ENCODE measurements around the gene KCNQ5. TPM values are rescaled to one million over a fixed set of nuclear protein-coding genes. Genes with fewer than 3 reads are reported as not detected.

The KCNQ5 gene
- total RNA-seq, 2 donors from 2014 or later = 0.67 TPM; not detected in 1

- Histone ChIP-seq H3K27me3 (no peaks in the 10 kb centered on the region), H3K36me3 (no peaks in the 10 kb centered on the region), H3K4me3 (no peak overlapping the region), H3K27ac (no peak overlapping the region), H3K4me1 (no peaks in the 10 kb centered on the region), H3K9me3 (no peaks in the 10 kb centered on the region)
- no peak for DNase-seq (ENCODE audit: low spot score)
- no peak for TF ChIP-seq CTCF (IDR thresholded peaks at IDR 0.05)
Measured at GRCh38 chr6:72811971-72812421, 190.1 kb downstream of the KCNQ5 start.

- H3K9me3 ChIP-seq = no peaks in the 10 kb centered on the region
- H3K4me1 ChIP-seq = no peaks in the 10 kb centered on the region
- H3K27ac ChIP-seq = no peak overlapping the region
- H3K36me3 ChIP-seq = no peaks in the 10 kb centered on the region
- DNase-seq (ENCODE audit: low spot score) = no peak
- no peak for TF ChIP-seq CTCF (IDR thresholded peaks at IDR 0.05)
- no peak overlapping the region for H3K4me3 ChIP-seq
- H3K27me3 ChIP-seq = no peaks in the 10 kb centered on the region
Measured at GRCh38 chr6:72813807-72814596, 192.1 kb downstream of the KCNQ5 start.

GRCh38 chr6:72816022-72816421, 194.2 kb downstream of the KCNQ5 start:
- no peak for DNase-seq (ENCODE audit: low spot score)
- no peak overlapping the region for H3K27ac ChIP-seq
- H3K4me3 ChIP-seq = no peak overlapping the region
- H3K27me3 ChIP-seq = no peaks in the 10 kb centered on the region
- TF ChIP-seq CTCF (IDR thresholded peaks at IDR 0.05) = no peak
- H3K36me3 ChIP-seq = no peaks in the 10 kb centered on the region
- H3K4me1 ChIP-seq = no peaks in the 10 kb centered on the region
- H3K9me3 ChIP-seq = no peaks in the 10 kb centered on the region

GRCh38 chr6:72817208-72817607, 195.3 kb downstream of the KCNQ5 start:
- Histone ChIP-seq H3K27me3 (no peaks in the 10 kb centered on the region), H3K9me3 (no peaks in the 10 kb centered on the region), H3K4me3 (no peak overlapping the region), H3K4me1 (no peaks in the 10 kb centered on the region), H3K36me3 (no peaks in the 10 kb centered on the region), H3K27ac (no peak overlapping the region)
- no peak for DNase-seq (ENCODE audit: low spot score)
- TF ChIP-seq CTCF (IDR thresholded peaks at IDR 0.05) = no peak

GRCh38 chr6:72819609-72820008, 197.7 kb downstream of the KCNQ5 start:
- H3K4me3 ChIP-seq = no peak overlapping the region
- no peak for DNase-seq (ENCODE audit: low spot score)
- no peaks in the 10 kb centered on the region for H3K36me3 ChIP-seq
- no peak overlapping the region for H3K27ac ChIP-seq
- no peaks in the 10 kb centered on the region for H3K9me3 ChIP-seq
- TF ChIP-seq CTCF (IDR thresholded peaks at IDR 0.05) = no peak
- H3K27me3 ChIP-seq = no peaks in the 10 kb centered on the region
- H3K4me1 ChIP-seq = no peaks in the 10 kb centered on the region

- TF ChIP-seq CTCF (IDR thresholded peaks at IDR 0.05) = no peak
- no peaks in the 10 kb centered on the region for H3K9me3 ChIP-seq
- H3K27me3 ChIP-seq = no peaks in the 10 kb centered on the region
- no peak overlapping the region for H3K27ac ChIP-seq
- DNase-seq (ENCODE audit: low spot score) = no peak
- no peak overlapping the region for H3K4me3 ChIP-seq
- no peaks in the 10 kb centered on the region for H3K36me3 ChIP-seq
- H3K4me1 ChIP-seq = no peaks in the 10 kb centered on the region
Measured at GRCh38 chr6:72820153-72820552, 198.3 kb downstream of the KCNQ5 start.
